ENCODE data around the gene TMEM147.
A peak's percentile ranks its signal among the peaks of the same experiment; 100 is the strongest.

The TMEM147 gene

DNA sequence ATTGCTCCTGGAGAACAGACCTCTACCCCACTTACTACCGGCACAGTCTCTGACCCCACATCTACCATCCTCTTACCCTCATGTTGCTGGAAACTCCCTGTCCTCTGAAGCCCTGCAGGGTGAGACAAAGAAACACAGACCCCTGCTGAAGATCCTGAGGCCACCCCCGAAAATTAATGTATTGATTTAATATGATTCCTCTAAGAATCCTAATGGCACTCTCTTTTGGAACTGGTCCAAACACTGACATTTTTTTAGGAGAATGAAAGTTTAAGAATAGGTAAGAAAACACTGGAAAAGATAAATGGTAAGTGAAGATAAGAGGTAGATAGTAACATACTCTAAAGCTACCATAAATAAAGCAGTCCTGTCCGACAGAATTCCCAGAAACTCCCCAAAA, 37.3 kb upstream of the TMEM147 start:
- H3F3A ChIP-seq (ENCODE audit: insufficient read depth): no peaks in the 10 kb centered on the region
- no peaks in the 10 kb centered on the region for H3K36me3 ChIP-seq (ENCODE audit: low read length)
- no peak overlapping the region for H3K4me2 ChIP-seq (ENCODE audit: low read depth, low read length, poor library complexity, severe bottlenecking)
- H3K4me3 ChIP-seq (ENCODE audit: insufficient read depth, low read length, poor library complexity, severe bottlenecking): no peak overlapping the region
- H2AFZ ChIP-seq (ENCODE audit: low read depth, low read length, severe bottlenecking): no peak overlapping the region
- H3K27ac ChIP-seq (ENCODE audit: low read depth, low read length): no peak overlapping the region
- no peak for TF ChIP-seq EZH2phosphoT487 (conservative IDR thresholded peaks at IDR 0.05; ENCODE audit: low read length)
- TF ChIP-seq, protein P1, sequence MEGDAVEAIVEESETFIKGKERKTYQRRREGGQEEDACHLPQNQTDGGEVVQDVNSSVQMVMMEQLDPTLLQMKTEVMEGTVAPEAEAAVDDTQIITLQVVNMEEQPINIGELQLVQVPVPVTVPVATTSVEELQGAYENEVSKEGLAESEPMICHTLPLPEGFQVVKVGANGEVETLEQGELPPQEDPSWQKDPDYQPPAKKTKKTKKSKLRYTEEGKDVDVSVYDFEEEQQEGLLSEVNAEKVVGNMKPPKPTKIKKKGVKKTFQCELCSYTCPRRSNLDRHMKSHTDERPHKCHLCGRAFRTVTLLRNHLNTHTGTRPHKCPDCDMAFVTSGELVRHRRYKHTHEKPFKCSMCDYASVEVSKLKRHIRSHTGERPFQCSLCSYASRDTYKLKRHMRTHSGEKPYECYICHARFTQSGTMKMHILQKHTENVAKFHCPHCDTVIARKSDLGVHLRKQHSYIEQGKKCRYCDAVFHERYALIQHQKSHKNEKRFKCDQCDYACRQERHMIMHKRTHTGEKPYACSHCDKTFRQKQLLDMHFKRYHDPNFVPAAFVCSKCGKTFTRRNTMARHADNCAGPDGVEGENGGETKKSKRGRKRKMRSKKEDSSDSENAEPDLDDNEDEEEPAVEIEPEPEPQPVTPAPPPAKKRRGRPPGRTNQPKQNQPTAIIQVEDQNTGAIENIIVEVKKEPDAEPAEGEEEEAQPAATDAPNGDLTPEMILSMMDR (IDR thresholded peaks at IDR 0.05; ENCODE audit: insufficient read depth, low read length, poor library complexity, severe bottlenecking): no peak
- peaks cover 4% of the 10 kb centered on the region; the same call in 1 of the 2 replicates for H3K27me3 ChIP-seq (ENCODE audit: low read length)
- no peaks in the 10 kb centered on the region for H3K79me2 ChIP-seq (ENCODE audit: insufficient read depth, low read length)
- H4K20me1 ChIP-seq (ENCODE audit: low read depth, low read length): no peaks in the 10 kb centered on the region
- H3K9me3 ChIP-seq (ENCODE audit: insufficient read depth, low read length): no peaks in the 10 kb centered on the region
- no peaks in the 10 kb centered on the region for H3K9me2 ChIP-seq (replicated peaks; ENCODE audit: insufficient read depth, low read length)
- H3K9ac ChIP-seq (ENCODE audit: low read length): no peak overlapping the region

DNA sequence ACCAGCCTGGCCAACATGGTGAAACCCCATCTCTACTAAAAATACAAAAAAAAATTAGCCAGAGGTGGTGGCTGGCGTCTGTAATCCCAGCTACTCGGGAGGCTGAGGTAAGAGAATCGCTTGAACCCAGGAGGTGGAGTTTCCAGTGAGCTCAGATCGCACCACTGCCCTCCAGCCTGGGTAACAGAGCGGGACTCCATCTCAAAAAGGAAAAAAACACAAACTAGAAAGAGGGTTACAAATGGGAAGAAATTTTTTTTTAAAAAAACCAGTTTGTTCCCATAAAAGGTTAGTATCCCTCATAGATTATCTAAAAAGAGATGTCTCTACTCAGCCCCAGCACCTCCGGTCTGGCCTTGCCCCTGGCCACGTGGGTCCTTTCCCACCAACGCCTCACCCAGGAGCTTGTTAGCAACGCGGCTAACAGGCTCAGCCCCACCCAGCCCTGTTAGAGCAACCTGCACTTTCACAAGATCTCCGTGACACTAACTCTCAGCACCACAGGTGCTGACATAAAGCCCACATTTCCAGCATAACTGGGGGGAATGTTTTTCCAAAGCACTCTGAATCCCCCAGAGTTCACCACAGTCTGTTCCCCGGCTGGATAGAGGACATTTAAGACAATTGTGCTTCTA, 36.3 kb upstream of the TMEM147 start:
- H3K9me3 ChIP-seq (ENCODE audit: insufficient read depth, low read length): no peaks in the 10 kb centered on the region
- H3K4me3 ChIP-seq (ENCODE audit: insufficient read depth, low read length, poor library complexity, severe bottlenecking): no peak overlapping the region
- TF ChIP-seq EZH2phosphoT487 (conservative IDR thresholded peaks at IDR 0.05; ENCODE audit: low read length): no peak
- TF ChIP-seq, protein P1 (IDR thresholded peaks at IDR 0.05; ENCODE audit: insufficient read depth, low read length, poor library complexity, severe bottlenecking): no peak
- H3K79me2 ChIP-seq (ENCODE audit: insufficient read depth, low read length): no peaks in the 10 kb centered on the region
- no peaks in the 10 kb centered on the region for H3K9me2 ChIP-seq (replicated peaks; ENCODE audit: insufficient read depth, low read length)
- H3K36me3 ChIP-seq (ENCODE audit: low read length): no peaks in the 10 kb centered on the region
- no peak overlapping the region for H3K4me2 ChIP-seq (ENCODE audit: low read depth, low read length, poor library complexity, severe bottlenecking)
- H3K9ac ChIP-seq (ENCODE audit: low read length): no peak overlapping the region
- no peak overlapping the region for H3K27ac ChIP-seq (ENCODE audit: low read depth, low read length)
- H2AFZ ChIP-seq (ENCODE audit: low read depth, low read length, severe bottlenecking): no peak overlapping the region
- H3K27me3 ChIP-seq (ENCODE audit: low read length): peaks cover 4% of the 10 kb centered on the region; the same call in 1 of the 2 replicates
- no peaks in the 10 kb centered on the region for H4K20me1 ChIP-seq (ENCODE audit: low read depth, low read length)
- H3F3A ChIP-seq (ENCODE audit: insufficient read depth): no peaks in the 10 kb centered on the region

DNA sequence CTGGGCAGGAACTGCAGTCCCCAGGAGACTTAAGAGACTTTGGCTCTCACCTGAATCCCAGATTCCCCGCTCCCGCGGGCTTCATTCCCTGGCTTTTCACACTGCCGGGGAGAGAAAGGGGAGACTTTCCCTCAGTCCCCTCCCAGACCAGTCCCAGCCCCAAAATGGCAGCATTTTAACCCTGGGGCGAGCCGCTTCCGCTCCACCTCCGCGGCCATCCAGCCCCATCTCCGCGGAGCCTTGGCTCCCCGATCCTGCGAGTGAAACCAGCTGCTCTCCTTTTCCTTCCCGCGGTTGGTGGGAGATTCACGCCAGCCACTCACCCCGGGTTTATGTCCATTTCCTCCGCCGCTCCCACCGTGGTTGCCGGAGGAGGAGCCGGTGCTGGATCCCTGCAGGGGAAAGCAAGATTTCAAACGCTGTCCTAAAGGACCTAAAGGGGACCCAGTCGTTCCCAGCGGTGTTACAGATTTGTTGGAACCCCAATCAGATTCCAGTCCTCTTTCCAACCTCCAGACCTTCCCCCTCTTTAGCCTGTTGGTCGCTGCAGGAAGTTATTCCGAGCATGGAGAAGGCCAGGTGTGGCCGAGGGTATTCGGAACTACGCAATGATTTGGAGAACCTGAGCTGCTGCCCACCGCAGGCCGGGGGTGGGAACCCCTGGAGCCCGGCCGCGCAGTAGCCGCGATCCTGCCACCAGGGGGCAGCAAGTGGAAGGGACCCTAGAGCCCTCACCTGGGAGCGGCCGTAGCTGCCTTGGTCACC, 35.4 kb upstream of the TMEM147 start:
- H3F3A ChIP-seq (ENCODE audit: insufficient read depth): no peaks in the 10 kb centered on the region
- H4K20me1 ChIP-seq (ENCODE audit: low read depth, low read length): no peaks in the 10 kb centered on the region
- TF ChIP-seq, protein P1 (IDR thresholded peaks at IDR 0.05; ENCODE audit: insufficient read depth, low read length, poor library complexity, severe bottlenecking): peak; percentile 96
- 0 out of 2 replicates have a peak, but pooled peaks have one; percentile 73 for TF ChIP-seq EZH2phosphoT487 (conservative IDR thresholded peaks at IDR 0.05; ENCODE audit: low read length)
- H2AFZ ChIP-seq (ENCODE audit: low read depth, low read length, severe bottlenecking): no peak overlapping the region
- H3K4me3 ChIP-seq (ENCODE audit: insufficient read depth, low read length, poor library complexity, severe bottlenecking): no peak overlapping the region
- no peaks in the 10 kb centered on the region for H3K9me3 ChIP-seq (ENCODE audit: insufficient read depth, low read length)
- no peak overlapping the region for H3K4me2 ChIP-seq (ENCODE audit: low read depth, low read length, poor library complexity, severe bottlenecking)
- H3K27ac ChIP-seq (ENCODE audit: low read depth, low read length): no peak overlapping the region
- no peak overlapping the region for H3K9ac ChIP-seq (ENCODE audit: low read length)
- no peaks in the 10 kb centered on the region for H3K36me3 ChIP-seq (ENCODE audit: low read length)
- H3K79me2 ChIP-seq (ENCODE audit: insufficient read depth, low read length): no peaks in the 10 kb centered on the region
- H3K9me2 ChIP-seq (replicated peaks; ENCODE audit: insufficient read depth, low read length): no peaks in the 10 kb centered on the region
- H3K27me3 ChIP-seq (ENCODE audit: low read length): peaks cover 4% of the 10 kb centered on the region; the same call in 1 of the 2 replicates
